Motor neuron (in vitro differentiated cells): Measurements from ENCODE around the gene PARP12. TPM values are rescaled to one million over a fixed set of nuclear protein-coding genes. Genes with fewer than 3 reads are reported as not detected.

Source experiments
- ATAC-seq, 8 experiments: fragments of 200-7000 bp; cut with Tn5 transposase; replicated peaks in 6 of 8; 2 replicates each; pipeline ENCODE4 v1.8.0; 2021; ENCODE audit warnings: mild to moderate bottlenecking in 8 of 8, moderate library complexity in 8 of 8
- H3K27ac ChIP-seq, 2 donors: fragments of 250-450 bp; sonication (Bioruptor Pico); 2 replicates each; pipeline ENCODE4 v1.9.0; 2021; ENCODE audit warnings: antibody characterized with exemption in 2 of 2, mild to moderate bottlenecking in 2 of 2, moderate library complexity in 1 of 2
- H3K4me1 ChIP-seq, 2 donors: fragments of 250-450 bp; sonication (Bioruptor Pico); replicated peaks in 1 of 2; 2 replicates each; pipeline ENCODE4 v1.6.1; 2021; ENCODE audit warnings: antibody characterized with exemption in 2 of 2, mild to moderate bottlenecking in 2 of 2, moderate library complexity in 1 of 2
- H3K4me3 ChIP-seq, 5 donors: fragments of 250-450 bp; sonication (Bioruptor Pico); 2 replicates each; pipeline ENCODE4 v1.9.0; 2021; ENCODE audit warnings: antibody characterized with exemption in 5 of 5, mild to moderate bottlenecking in 5 of 5, moderate library complexity in 4 of 5
- WGBS, 10 experiments: fragments of 450-650 bp; shearing (Covaris generic); methylation state at CpG; one replicate each; pipeline ENCODE4 v1.0.0; 2022; 5-methylcytosine and 5-hydroxymethylcytosine counted together
- in situ Hi-C, 9 experiments: fragments of 400-800 bp; cut with MboI; loops; one replicate each; pipeline ENCODE4 v1.15.0; 2021; ENCODE audit warnings: low sequenced_read_pairs in 9 of 9, low pct_unique_long_range_greater_than_20kb in 2 of 9; ENCODE audit not compliant: unreplicated experiment in 9 of 9
- total RNA-seq, 8 experiments: library from RNA; unstranded; fragments of 300-600 nt; gene quantifications; 2 replicates each; pipeline versions ENCODE4 v1.2.3 to v1.2.4, GENCODE V29; 2022

The PARP12 gene
- total RNA-seq, 8 experiments from 2014 or later = 0.43 to 46.9 (median 5.7) TPM

DNA sequence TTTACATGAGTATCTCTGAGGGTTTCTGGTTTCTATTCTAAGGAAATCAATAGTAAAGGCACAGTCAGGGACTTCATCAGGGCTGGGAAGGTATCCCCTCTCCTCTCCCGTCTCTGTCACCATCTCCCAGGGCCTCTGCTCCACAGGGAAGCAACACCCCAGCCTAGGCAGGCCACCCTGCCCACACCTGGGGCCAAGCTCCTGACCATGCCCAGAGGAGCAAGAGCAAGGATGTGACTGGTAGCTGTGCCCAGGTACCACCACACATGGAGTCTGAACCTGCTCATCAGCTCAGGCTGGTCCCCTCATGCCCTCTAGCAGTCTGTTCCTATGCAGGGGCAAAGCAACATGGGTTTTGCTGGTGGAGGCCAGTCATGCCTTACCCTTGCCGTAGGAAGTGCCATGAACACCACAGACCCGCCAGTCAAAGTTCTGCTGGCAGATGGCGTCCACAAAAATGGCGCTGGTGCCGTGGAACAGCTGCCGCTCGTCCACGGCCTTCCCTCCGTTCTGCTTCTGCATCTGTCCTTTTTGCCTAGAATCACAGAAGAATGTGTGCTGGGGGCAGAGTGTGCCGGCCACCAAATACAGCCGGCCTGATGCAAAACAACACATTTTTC, 36.8 kb downstream of the PARP12 start:
- 71 to 100% (median 93%) methylated on average over 1 to 3 of the region's 12 CpGs; no CpG with 5 or more reads in 3 of the 10 experiments for WGBS, 10 experiments
- in situ Hi-C loops = no loop called here
- ATAC-seq = no peak
- no peak overlapping the region for H3K4me3 ChIP-seq
- no peak overlapping the region for H3K27ac ChIP-seq
- no peaks in the 10 kb centered on the region for H3K4me1 ChIP-seq

DNA sequence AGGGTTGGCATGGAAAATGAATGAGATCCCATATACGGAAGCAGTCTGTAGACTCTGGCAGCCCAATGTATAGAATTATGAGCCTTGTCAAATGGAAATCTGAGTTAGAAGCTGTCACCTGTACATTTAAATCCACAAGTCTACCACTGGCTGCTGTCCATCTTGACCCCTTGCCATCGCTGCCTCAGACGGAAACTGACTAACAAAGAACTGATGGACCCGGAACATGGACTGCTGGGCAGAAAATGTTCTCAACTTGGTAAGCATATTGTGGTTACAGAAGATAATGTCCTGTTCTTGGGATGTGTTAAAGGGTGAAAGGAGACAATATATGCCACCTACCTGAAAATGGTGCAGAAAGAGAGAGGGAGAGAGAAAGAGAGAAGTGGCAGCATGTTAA, 37.5 kb downstream of the PARP12 start:
- no peak for ATAC-seq
- Histone ChIP-seq H3K4me1 (no peaks in the 10 kb centered on the region), H3K27ac (no peak overlapping the region), H3K4me3 (no peak overlapping the region)
- 80 to 100% (median 97%) methylated on average over 1 to 4 of the region's 4 CpGs; no CpG with 5 or more reads in 3 of the 10 experiments for WGBS, 10 experiments
- in situ Hi-C loops = no loop called here

DNA sequence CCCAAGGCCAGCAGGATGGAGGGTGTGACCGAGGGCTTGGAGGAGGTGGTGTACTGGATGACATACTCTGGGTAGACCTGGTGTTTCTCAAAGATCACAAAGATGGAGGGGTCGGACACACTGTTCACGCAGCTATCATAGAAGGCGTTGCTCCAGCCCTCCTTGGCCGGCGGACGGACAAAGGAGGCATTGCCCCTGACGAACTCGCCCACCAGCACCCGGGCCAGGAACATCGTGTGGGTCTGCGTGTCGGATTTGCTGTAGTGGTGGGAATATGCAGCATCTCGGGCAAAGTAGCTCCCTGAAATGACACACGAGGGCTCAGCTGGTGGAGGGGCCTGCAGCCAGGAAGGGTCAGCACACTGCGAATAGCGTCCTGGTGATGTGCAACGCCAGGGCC, 38.2 kb downstream of the PARP12 start:
- H3K4me1 ChIP-seq = no peaks in the 10 kb centered on the region
- H3K4me3 ChIP-seq = no peak overlapping the region
- no peak overlapping the region for H3K27ac ChIP-seq
- ATAC-seq = no peak
- 80 to 100% (median 87%) methylated on average over 1 to 9 of the region's 18 CpGs; no CpG with 5 or more reads in 4 of the 10 experiments for WGBS, 10 experiments
- in situ Hi-C loops = loop anchor here in 6 of 9 experiments (25.0 kb wide), 4 partner anchors 387 to 587 kb away; partner anchors contain the start of gene KLRG2 (in 1 of the 6)

DNA sequence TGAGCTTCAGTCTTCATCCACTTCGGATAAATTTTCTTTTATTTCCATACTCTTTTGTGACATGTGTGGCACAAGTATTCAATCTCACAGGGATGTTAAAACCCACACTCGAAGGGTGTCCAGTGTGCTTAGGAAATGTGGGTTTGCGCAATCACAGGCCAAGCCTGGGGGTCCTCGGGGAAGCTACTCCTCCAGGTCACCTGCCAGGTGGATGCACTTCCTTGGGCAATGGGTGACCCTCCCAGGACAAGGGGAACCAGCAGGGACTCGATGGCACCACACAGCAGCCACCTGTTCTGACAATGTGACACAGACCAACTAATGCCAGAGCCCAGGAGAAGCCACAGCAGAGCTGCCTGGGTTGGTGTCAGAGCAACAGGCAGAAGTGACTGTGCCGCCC, 39.0 kb downstream of the PARP12 start:
- Histone ChIP-seq H3K4me1 (no peaks in the 10 kb centered on the region), H3K27ac (no peak overlapping the region), H3K4me3 (no peak overlapping the region)
- no peak for ATAC-seq
- in situ Hi-C loops = loop anchor here in 6 of 9 experiments (25.0 kb wide), 4 partner anchors 386 to 586 kb away; partner anchors contain the start of gene KLRG2 (in 1 of the 6)
- WGBS, 10 experiments = 80 to 100% (median 86%) methylated on average over 1 to 5 of the region's 6 CpGs; no CpG with 5 or more reads in 3 of the 10 experiments

DNA sequence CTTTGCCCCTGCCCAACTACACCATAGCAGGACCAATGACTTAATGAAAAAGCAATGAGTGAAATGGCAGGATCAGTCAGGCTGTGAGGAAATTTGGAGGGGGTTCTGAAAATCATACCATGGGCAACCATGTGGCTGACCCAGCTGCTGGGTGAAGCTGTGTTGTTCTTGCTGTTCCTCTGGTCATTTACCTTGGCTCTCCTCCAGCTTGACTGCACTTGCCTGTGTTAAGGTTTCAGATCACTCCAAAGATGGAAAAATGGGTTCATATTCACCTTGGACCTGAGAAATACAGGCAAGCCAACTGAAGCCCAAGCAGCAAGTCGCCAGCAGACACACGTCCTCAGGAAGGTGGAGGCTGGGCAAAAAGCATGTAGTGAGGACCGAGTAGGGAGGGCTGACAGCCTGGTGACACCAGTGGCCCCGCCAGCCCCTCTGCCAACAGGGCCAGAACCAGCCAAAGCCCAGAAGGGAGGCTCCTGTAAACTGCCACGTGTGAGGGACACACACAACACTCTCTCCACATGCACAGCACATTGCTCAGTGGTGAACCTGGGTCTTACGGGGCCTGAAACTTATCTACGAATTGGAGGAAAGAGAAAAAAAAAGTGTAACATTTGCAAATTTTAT, 40.1 kb downstream of the PARP12 start:
- no peak for ATAC-seq
- in situ Hi-C loops = loop anchor here in 6 of 9 experiments (25.0 kb wide), 4 partner anchors 385 to 585 kb away; partner anchors contain the start of gene KLRG2 (in 1 of the 6)
- H3K4me3 ChIP-seq = no peak overlapping the region
- WGBS, 10 experiments = 75 to 95% (median 78%) methylated on average over 1 to 4 of the region's 7 CpGs; no CpG with 5 or more reads in 7 of the 10 experiments
- H3K27ac ChIP-seq = no peak overlapping the region
- no peaks in the 10 kb centered on the region for H3K4me1 ChIP-seq

DNA sequence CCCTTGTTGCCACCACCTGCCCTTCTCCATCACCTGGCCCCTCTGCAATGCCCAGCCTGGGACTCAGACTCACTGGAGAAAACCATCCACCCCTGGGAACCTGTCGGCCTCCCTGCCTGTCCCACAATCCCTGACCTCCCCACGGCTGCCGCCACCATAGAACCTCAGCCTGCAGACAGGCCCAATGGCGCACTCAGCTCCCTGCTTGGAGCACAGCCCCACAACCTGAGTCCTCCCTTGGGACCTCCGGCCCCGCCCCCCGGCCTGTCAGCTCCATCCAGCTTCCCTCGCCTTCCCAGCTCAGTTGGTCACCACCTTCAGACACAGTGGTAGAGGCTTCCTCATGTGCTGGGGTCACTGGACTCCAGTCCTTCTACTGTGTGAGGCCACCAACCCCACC, 41.1 kb downstream of the PARP12 start:
- WGBS, 10 experiments = 90 to 100% (median 95%) methylated on average over 2 to 4 of the region's 8 CpGs; no CpG with 5 or more reads in 6 of the 10 experiments
- in situ Hi-C loops = loop anchor here in 6 of 9 experiments (25.0 kb wide), 4 partner anchors 384 to 584 kb away; partner anchors contain the start of gene KLRG2 (in 1 of the 6)
- H3K4me3 ChIP-seq = no peak overlapping the region
- no peak for ATAC-seq
- no peak overlapping the region for H3K27ac ChIP-seq
- no peaks in the 10 kb centered on the region for H3K4me1 ChIP-seq

DNA sequence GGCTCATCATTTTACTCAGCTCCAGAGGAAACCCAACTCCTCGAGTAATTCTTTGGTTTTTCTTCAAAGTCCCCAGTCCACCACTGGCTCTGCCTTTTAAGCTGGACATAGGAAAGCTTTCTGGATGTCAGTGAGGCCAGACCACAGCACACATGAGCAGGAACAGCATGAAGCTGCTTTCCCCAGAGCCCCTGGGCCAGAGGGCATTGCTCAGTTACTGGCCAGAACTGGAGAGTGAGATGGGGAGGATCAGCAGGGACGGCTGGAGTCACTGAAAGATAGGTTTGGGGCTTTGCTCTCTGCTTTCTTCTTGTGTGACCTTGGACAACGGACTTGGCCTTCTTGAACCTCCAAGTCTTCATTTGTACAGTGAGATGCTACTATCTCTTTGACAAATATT, 43.1 kb downstream of the PARP12 start:
- 67 to 90% (median 85%) methylated on average over 1 to 3 of the region's 3 CpGs; no CpG with 5 or more reads in 4 of the 10 experiments for WGBS, 10 experiments
- Histone ChIP-seq H3K4me3 (no peak overlapping the region), H3K27ac (no peak overlapping the region), H3K4me1 (no peaks in the 10 kb centered on the region)
- ATAC-seq = no peak
- in situ Hi-C loops = loop anchor here in 6 of 9 experiments (25.0 kb wide), 4 partner anchors 382 to 582 kb away; partner anchors contain the start of gene KLRG2 (in 1 of the 6)

DNA sequence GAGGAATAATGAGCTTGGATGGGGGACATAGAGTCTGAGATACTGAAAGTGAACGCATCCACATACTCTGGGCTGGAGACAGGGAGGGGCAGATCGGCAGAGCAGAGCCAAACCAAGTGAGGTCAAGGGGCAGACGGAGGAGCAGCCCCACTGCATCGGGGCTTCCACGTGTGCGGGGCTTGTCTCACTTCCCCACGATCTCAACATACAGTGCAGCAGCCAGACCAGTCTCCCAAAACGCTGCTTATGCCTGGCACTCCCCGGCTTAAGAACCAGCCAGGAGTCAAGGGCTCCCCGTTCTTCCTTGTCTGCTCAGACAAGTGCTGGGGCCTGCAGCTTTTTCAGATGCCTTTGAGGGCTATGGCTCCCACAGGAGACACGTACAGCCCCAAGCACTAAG, 43.6 kb downstream of the PARP12 start:
- ATAC-seq = peak in 2 of 8 experiments; percentile 33 to 40
- H3K4me1 ChIP-seq = no peaks in the 10 kb centered on the region
- 12 to 75% (median 62%) methylated on average over 1 to 5 of the region's 11 CpGs; no CpG with 5 or more reads in 5 of the 10 experiments for WGBS, 10 experiments
- H3K4me3 ChIP-seq = no peak overlapping the region
- in situ Hi-C loops = loop anchor here in 6 of 9 experiments (25.0 kb wide), 4 partner anchors 382 to 582 kb away; partner anchors contain the start of gene KLRG2 (in 1 of the 6)
- no peak overlapping the region for H3K27ac ChIP-seq

DNA sequence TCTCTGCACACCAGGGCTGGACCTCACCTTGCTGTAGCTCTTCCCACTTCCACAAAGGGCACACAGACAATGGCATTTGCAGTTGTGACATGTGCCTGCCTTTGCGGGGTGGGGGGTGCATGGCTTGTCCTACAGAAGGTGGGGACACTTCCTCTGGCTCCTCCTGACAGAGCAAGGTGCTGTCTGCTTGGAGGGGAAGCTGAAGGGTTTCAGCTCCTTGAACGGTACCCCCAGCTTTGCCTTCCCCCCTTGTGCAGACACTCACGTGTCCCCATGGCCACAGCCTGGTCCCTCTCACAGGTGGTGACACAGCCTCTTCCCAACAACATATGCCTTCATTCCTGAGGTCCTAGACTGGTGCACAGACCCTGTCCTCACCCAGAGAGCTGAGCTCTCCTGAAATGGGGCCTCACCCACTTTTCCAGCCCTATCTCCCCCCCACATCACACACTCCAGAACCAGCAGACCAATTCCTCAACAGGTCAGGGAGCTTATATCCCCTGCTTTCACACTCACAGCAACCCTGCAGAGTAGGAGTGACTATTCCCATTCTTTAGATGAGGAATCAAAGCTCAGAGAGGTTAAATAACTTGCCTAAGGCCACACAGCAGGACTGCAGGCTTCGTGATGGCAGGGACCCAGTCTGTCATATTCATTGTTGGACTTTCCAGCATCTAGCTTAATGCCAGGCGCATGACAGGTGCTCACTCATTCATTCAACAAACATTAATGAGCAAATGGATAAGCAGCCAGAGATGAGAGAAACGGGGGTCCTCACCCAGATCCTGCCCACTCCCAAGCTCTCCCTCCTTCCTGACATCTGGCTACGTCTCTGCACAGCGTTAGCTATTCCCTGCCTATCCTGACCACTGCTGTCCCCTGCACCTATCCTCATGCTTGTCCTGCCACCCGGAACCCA, 44.4 kb downstream of the PARP12 start:
- no peak overlapping the region for H3K4me3 ChIP-seq
- 6 to 100% (median 83%) methylated on average over 1 to 5 of the region's 9 CpGs; no CpG with 5 or more reads in 3 of the 10 experiments for WGBS, 10 experiments
- ATAC-seq = no peak
- no peaks in the 10 kb centered on the region for H3K4me1 ChIP-seq
- no peak overlapping the region for H3K27ac ChIP-seq
- in situ Hi-C loops = loop anchor here in 6 of 9 experiments (25.0 kb wide), 4 partner anchors 381 to 581 kb away; partner anchors contain the start of gene KLRG2 (in 1 of the 6)

DNA sequence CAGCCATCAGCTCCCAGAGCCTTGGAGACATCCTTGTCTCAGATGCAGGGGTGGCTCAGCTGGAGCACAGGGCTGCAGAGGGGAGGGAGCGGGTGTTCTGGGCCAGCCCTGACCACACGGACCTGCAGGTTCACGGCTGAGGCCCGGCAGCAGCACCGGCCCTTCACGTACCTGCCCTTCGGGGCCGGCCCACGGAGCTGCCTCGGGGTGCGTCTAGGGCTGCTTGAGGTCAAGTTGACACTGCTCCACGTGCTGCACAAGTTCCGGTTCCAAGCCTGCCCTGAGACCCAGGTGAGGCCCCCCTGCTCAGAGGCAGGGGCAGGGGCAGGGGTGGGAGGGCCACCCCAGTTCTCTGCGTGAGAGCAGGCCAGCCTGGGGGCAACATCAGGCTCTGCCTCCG, 45.2 kb downstream of the PARP12 start:
- WGBS, 10 experiments = 60% methylated on average over 2 of the region's 15 CpGs; no CpG with 5 or more reads in 9 of the 10 experiments
- no peaks in the 10 kb centered on the region for H3K4me1 ChIP-seq
- in situ Hi-C loops = loop anchor here in 6 of 9 experiments (25.0 kb wide), 4 partner anchors 380 to 580 kb away; partner anchors contain the start of gene KLRG2 (in 1 of the 6)
- H3K27ac ChIP-seq = no peak overlapping the region
- no peak for ATAC-seq
- H3K4me3 ChIP-seq = no peak overlapping the region

DNA sequence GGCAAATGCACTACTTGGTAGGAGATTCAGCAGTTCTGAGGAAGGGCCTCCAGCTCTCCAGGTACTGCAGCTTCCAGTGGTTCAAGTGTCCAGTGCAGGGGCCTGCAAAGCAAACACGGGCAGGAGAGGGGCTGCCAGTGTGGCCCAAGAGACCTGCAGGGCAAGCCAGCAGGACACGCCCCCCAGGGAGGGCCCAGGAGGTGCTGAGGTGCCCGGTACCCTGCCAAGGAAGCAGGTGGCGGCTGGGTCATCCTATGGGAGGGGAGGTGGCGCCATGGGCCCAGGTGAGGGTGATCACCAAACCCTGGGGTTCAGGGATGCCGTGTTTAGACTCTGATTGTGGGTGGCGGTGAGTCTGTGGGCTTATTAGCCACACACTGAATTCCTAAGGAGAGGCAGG, 45.7 kb downstream of the PARP12 start:
- in situ Hi-C loops = loop anchor here in 6 of 9 experiments (25.0 kb wide), 4 partner anchors 380 to 580 kb away; partner anchors contain the start of gene KLRG2 (in 1 of the 6)
- 67 to 100% (median 68%) methylated on average over 2 to 5 of the region's 7 CpGs; no CpG with 5 or more reads in 7 of the 10 experiments for WGBS, 10 experiments
- ATAC-seq = no peak
- Histone ChIP-seq H3K4me3 (no peak overlapping the region), H3K27ac (no peak overlapping the region), H3K4me1 (no peaks in the 10 kb centered on the region)

DNA sequence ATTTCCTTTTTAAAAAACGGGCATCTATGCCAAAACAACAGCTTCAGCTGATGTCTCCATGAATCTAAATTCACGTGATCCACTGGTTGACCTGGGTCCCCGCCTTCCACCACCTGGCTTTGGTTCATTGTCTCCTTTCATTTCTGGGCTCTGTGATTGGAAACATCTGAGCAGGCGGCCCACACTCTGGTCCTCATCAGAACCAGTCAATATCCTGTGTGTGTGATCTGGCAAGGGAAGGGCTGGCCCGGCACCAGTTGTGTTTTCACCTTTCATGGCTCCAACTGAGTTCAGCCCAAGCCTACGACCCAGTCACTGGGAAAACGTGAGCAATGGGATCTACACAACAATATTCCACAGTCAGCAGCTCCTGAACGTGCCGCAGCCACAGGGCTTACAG, 46.2 kb downstream of the PARP12 start:
- no peak overlapping the region for H3K4me3 ChIP-seq
- 0 to 100% (median 63%) methylated on average over 1 to 5 of the region's 9 CpGs for WGBS, 10 experiments
- no peak for ATAC-seq
- H3K27ac ChIP-seq = no peak overlapping the region
- in situ Hi-C loops = loop anchor here in 6 of 9 experiments (25.0 kb wide), 4 partner anchors 379 to 579 kb away; partner anchors contain the start of gene KLRG2 (in 1 of the 6)
- no peaks in the 10 kb centered on the region for H3K4me1 ChIP-seq
